HepG2 (cell line): ENCODE measurements around the gene EED.

Experiments
- KAT8 ChIP-seq: IDR thresholded peaks from 2 replicates; pipeline ENCODE4 v1.6.1; 2016; ENCODE audit warnings: missing genetic modification reagents, missing compliant biosample characterization
- TF ChIP-seq, protein P1 (sequence below): sonication (generic); formaldehyde crosslinking; IDR thresholded peaks from 2 replicates; pipeline ENCODE4 v1.5.0; 2020; ENCODE audit warnings: mild to moderate bottlenecking, missing genetic modification reagents, moderate library complexity

DNA sequence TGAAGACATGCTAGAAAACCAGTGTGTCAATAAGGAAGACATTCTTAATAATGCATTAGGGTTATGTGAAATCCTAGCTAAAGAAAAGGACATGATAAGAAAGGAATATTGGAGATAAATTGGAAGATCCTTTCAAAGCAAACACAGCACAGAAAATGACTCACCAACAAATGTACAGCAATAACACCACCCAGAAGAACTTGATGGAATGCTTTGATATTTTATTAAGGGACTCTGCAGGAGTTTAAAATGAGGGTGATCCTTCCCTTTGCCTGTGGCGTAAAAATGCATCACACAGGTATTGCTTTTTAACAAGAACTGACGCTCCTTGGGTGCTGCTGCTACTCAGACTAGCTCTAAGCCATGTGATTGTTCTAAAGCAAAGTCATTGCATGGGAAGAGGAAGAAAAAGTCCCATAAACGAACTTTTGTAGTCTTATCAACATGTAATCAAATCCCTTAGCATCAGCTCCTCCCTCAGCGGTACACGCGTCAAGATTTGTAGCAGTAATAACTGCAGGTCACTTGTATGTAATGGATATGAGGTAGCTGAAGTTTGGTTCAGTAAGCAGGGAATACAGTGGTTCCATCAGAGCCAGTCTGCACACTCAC lies 48.4 kb upstream of the EED start:
- TF ChIP-seq KAT8 (CRISPR knock-in tag) = no peak
- TF ChIP-seq, protein P1, sequence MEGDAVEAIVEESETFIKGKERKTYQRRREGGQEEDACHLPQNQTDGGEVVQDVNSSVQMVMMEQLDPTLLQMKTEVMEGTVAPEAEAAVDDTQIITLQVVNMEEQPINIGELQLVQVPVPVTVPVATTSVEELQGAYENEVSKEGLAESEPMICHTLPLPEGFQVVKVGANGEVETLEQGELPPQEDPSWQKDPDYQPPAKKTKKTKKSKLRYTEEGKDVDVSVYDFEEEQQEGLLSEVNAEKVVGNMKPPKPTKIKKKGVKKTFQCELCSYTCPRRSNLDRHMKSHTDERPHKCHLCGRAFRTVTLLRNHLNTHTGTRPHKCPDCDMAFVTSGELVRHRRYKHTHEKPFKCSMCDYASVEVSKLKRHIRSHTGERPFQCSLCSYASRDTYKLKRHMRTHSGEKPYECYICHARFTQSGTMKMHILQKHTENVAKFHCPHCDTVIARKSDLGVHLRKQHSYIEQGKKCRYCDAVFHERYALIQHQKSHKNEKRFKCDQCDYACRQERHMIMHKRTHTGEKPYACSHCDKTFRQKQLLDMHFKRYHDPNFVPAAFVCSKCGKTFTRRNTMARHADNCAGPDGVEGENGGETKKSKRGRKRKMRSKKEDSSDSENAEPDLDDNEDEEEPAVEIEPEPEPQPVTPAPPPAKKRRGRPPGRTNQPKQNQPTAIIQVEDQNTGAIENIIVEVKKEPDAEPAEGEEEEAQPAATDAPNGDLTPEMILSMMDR (CRISPR knock-in tag) = no peak
